ENCODE data around the gene ITIH3. TPM values are rescaled to one million over a fixed set of nuclear protein-coding genes. Genes with fewer than 3 reads are reported as not detected.

Gene ITIH3
- total RNA-seq, 1 experiment from 2014 or later: 0.67 TPM

GRCh38 chr3:52854013-52854412 is 59.4 kb downstream of the ITIH3 start:
- ATAC-seq (no peak), DNase-seq (ENCODE audit: low read depth, low spot score) (no peak)
- Histone ChIP-seq H3K27ac (ENCODE audit: low read length) (no peak overlapping the region), H3K27me3 (ENCODE audit: control insufficient read depth, insufficient read depth, low read length) (no peaks in the 10 kb centered on the region), H3K4me3 (ENCODE audit: low read depth in 2 of 2, low read length in 2 of 2) (no peak overlapping the region), H3K4me1 (ENCODE audit: control insufficient read depth, insufficient read depth, low read length) (no peaks in the 10 kb centered on the region), H3K9me3 (ENCODE audit: control insufficient read depth, insufficient read depth, low read depth, low read length) (no peaks in the 10 kb centered on the region), H3K36me3 (ENCODE audit: control insufficient read depth, insufficient read depth, low read length) (no peaks in the 10 kb centered on the region)
- BruUV-seq (replicated peaks): no TSS peak
- in situ Hi-C loops (cut with HindIII; ENCODE audit: low pct_unique_long_range_greater_than_20kb, low sequenced_read_pairs): no loop called here
- intact Hi-C loops (cut with micrococcal nuclease; ENCODE audit: unreplicated experiment): no loop called here
- TF ChIP-seq REST (IDR thresholded peaks at IDR 0.05; ENCODE audit: insufficient read depth in 1 of 2, low read depth in 2 of 2, low read length in 1 of 2) (peak; percentile 24 to 79; a peak in 3 of 4 replicates), POLR2AphosphoS5 (IDR thresholded peaks at IDR 0.05; ENCODE audit: low read depth, low read length) (no peak)
- ChIA-PET CTCF (no interaction called here), POLR2A (no interaction called here)

DNA sequence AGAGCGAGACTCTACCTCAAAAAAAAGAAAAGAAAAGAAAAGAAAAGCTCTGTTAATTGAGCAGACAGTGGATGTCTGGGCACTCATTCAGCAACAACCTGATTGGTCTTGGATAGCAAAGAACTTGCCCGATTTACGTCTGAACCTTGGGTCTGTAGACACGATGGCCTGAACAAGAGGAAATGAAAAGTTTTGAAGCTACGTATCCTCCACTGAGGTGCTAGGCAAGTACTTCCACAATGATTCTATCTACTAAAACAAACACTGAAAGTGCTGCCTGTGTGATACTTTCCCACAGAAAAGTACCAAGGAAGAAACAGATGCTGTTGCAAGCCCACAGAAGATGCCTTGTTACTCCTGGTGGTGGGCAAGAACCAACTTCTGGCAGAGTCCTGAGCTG is 62.1 kb downstream of the ITIH3 start:
- ATAC-seq: no peak
- DNase-seq (ENCODE audit: low read depth, low spot score): no peak
- Histone ChIP-seq H3K9me3 (ENCODE audit: control insufficient read depth, insufficient read depth, low read depth, low read length) (no peaks in the 10 kb centered on the region), H3K36me3 (ENCODE audit: control insufficient read depth, insufficient read depth, low read length) (no peaks in the 10 kb centered on the region), H3K27ac (ENCODE audit: low read length) (no peak overlapping the region), H3K4me1 (ENCODE audit: control insufficient read depth, insufficient read depth, low read length) (no peaks in the 10 kb centered on the region), H3K4me3 (ENCODE audit: low read depth in 2 of 2, low read length in 2 of 2) (no peak overlapping the region), H3K27me3 (ENCODE audit: control insufficient read depth, insufficient read depth, low read length) (no peaks in the 10 kb centered on the region)
- CTCF ChIA-PET: no interaction called here
- intact Hi-C loops (cut with micrococcal nuclease; ENCODE audit: unreplicated experiment): no loop called here
- no TSS peak for BruUV-seq (replicated peaks)
- in situ Hi-C loops (cut with HindIII; ENCODE audit: low pct_unique_long_range_greater_than_20kb, low sequenced_read_pairs): no loop called here
- TF ChIP-seq SIN3A (IDR thresholded peaks at IDR 0.05; ENCODE audit: borderline replicate concordance, insufficient read depth, low read depth, low read length) (no peak), TCF7L2 (IDR thresholded peaks at IDR 0.05; ENCODE audit: low read depth, low read length) (no peak), POLR2AphosphoS5 (IDR thresholded peaks at IDR 0.05; ENCODE audit: low read depth, low read length) (no peak), REST (IDR thresholded peaks at IDR 0.05; ENCODE audit: insufficient read depth in 1 of 2, low read depth in 2 of 2, low read length in 1 of 2) (no peak)
- TF ChIP-seq, protein P1, sequence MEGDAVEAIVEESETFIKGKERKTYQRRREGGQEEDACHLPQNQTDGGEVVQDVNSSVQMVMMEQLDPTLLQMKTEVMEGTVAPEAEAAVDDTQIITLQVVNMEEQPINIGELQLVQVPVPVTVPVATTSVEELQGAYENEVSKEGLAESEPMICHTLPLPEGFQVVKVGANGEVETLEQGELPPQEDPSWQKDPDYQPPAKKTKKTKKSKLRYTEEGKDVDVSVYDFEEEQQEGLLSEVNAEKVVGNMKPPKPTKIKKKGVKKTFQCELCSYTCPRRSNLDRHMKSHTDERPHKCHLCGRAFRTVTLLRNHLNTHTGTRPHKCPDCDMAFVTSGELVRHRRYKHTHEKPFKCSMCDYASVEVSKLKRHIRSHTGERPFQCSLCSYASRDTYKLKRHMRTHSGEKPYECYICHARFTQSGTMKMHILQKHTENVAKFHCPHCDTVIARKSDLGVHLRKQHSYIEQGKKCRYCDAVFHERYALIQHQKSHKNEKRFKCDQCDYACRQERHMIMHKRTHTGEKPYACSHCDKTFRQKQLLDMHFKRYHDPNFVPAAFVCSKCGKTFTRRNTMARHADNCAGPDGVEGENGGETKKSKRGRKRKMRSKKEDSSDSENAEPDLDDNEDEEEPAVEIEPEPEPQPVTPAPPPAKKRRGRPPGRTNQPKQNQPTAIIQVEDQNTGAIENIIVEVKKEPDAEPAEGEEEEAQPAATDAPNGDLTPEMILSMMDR (IDR thresholded peaks at IDR 0.05): no peak
- POLR2A ChIA-PET: interaction anchor here (0.7 kb wide), 1 partner anchor 271 kb away, joined by 4 read pairs; no protein-coding TSS in a partner anchor
